DMS114 treated with DMSO at 0.1 percent for 48 hours (cell line): Measurements from ENCODE around the gene DHX8.

ENCODE experiments used
- DNase-seq: peaks from one replicate; lab custom pipeline; 2025; ENCODE audit not compliant: unreplicated experiment; lab: John Stamatoyannopoulos, UW

The DHX8 gene

GRCh38 chr17:43521389-43521788 lies 37.6 kb downstream of the DHX8 start:
- DNase-seq: no peak

GRCh38 chr17:43524945-43525575 lies 41.3 kb downstream of the DHX8 start:
- no peak for DNase-seq

- no peak for DNase-seq
Observed at GRCh38 chr17:43526886-43527648, 43.3 kb downstream of the DHX8 start.

GRCh38 chr17:43528319-43528987 lies 44.7 kb downstream of the DHX8 start:
- no peak for DNase-seq

GRCh38 chr17:43528988-43529814 lies 45.4 kb downstream of the DHX8 start:
- DNase-seq: no peak

GRCh38 chr17:43529947-43530287 lies 46.1 kb downstream of the DHX8 start:
- DNase-seq: no peak

GRCh38 chr17:43530288-43531081 lies 46.7 kb downstream of the DHX8 start:
- DNase-seq: no peak

GRCh38 chr17:43531082-43531378 lies 47.3 kb downstream of the DHX8 start:
- DNase-seq: no peak

GRCh38 chr17:43531955-43532354 lies 48.2 kb downstream of the DHX8 start:
- no peak for DNase-seq

GRCh38 chr17:43532581-43532980 lies 48.8 kb downstream of the DHX8 start:
- no peak for DNase-seq

GRCh38 chr17:43533699-43534098 lies 49.9 kb downstream of the DHX8 start:
- no peak for DNase-seq

GRCh38 chr17:43534909-43535308 lies 51.1 kb downstream of the DHX8 start:
- DNase-seq: no peak

- no peak for DNase-seq
Observed at GRCh38 chr17:43536236-43536992, 52.6 kb downstream of the DHX8 start.

- DNase-seq: no peak
Observed at GRCh38 chr17:43540821-43541674, 57.3 kb downstream of the DHX8 start.

- no peak for DNase-seq
Observed at GRCh38 chr17:43542859-43543258, 59.1 kb downstream of the DHX8 start.

- DNase-seq: no peak
Observed at GRCh38 chr17:43543300-43543699, 59.5 kb downstream of the DHX8 start.

GRCh38 chr17:43543771-43544575 lies 60.2 kb downstream of the DHX8 start:
- DNase-seq: no peak

GRCh38 chr17:43545383-43545632 lies 61.5 kb downstream of the DHX8 start:
- DNase-seq: no peak
